Hematopoietic multipotent progenitor cell treated with erythropoietin and hydrocortisone succinate and interleukin-3 and kit ligand, for 4 days (in vitro differentiated cells): ENCODE data around the gene MBNL2.
"Not testable (repeated sequence)": the region's sequence is repeated elsewhere in the genome, so short reads cannot be mapped to it uniquely, and the experiment has no call there.

Experiments used
- DNase-seq: peaks from one replicate; pipeline ENCODE4 v3.0.0-alpha.2; 2015

Gene MBNL2

GRCh38 chr13:97221989-97222700 is at the start of gene MBNL2:
MBNL2 (plus strand) TSS chr13:97222333; CDS start chr13:97276236, 53,903 bp downstream.
- peak; percentile 96 for DNase-seq

DNA sequence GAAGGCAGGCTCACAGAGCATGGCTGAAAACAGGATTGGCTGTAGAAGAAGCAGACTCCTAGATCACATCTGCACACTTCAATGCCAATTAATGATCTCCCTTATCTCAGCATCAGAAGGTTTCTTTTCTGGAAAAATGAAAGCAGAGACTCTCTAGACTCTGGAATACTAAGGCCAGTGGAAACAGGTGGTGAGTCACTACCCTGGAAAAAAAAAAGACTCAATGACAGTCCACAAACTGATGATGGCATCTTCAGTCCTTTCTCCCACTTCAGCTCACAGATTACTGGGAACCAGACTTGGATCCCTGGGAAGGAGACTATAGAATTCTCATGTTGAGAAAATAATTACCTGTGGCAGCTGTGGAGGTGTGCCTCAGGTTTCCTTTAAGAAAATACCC is 47.5 kb upstream of the MBNL2 start:
- no peak for DNase-seq

GRCh38 chr13:97175041-97175440 is 47.1 kb upstream of the MBNL2 start:
- DNase-seq: no peak

- DNase-seq: no peak
These were observed 42.6 kb upstream of the MBNL2 start for GRCh38 chr13:97179501-97179900.

DNA sequence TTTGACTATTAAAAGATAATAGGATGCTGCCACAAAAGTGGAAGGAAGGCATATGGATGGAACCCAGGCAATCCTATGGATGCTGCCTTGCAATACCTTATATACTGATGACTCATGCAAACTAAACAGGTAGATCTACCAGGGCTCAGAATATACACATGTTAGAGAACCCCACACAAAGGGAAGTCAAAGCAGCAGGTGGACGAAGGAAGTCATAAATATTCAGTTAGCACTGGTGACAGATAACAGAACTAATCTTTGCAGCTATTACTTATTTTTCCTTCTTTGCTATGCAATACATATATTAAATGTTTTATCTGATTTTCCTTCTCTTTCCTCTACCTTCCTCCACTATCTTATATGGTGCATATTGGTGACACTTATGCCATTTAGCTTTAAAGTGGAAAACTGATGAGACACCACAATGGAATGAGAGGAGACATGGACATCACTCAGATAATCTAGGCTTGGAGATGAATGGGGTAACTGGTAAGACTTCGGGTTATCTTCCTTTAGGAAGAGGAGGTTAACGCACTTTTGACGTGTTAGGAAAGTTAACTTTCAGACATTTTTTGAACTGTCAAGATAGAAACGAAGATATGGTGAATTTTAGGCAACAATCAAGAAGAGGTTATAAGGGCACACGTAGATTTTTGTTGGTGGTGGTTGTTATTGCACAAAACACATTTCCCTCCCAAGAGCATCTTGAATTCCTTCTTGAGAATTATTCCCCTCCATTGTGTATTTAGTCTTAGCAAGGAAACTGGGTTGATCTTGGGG is 39.8 kb upstream of the MBNL2 start:
- no peak for DNase-seq

GRCh38 chr13:97185291-97185690 is 36.8 kb upstream of the MBNL2 start:
- DNase-seq: no peak

- no peak for DNase-seq
These were observed 36.4 kb upstream of the MBNL2 start for GRCh38 chr13:97185751-97186150.

DNA sequence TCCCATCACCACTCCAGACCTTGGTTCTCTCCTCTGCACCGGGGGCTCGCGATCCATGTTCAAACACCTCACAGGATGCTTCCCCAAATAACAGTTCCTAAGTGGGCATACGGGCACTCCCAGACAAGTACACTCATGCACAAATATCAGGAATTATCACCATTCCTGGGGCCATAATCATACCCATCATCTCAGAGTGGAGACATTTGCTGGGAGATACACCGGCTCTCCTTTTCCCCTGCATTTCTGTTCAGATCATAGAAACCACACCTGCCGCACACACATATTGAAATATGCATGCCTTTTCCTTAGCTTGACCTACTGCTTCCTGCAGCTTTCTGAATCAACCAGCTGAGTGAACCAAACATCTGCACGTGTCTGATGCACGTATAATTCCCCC is 33.9 kb upstream of the MBNL2 start:
- DNase-seq: no peak

GRCh38 chr13:97189928-97190327 is 32.2 kb upstream of the MBNL2 start:
- no peak for DNase-seq

DNA sequence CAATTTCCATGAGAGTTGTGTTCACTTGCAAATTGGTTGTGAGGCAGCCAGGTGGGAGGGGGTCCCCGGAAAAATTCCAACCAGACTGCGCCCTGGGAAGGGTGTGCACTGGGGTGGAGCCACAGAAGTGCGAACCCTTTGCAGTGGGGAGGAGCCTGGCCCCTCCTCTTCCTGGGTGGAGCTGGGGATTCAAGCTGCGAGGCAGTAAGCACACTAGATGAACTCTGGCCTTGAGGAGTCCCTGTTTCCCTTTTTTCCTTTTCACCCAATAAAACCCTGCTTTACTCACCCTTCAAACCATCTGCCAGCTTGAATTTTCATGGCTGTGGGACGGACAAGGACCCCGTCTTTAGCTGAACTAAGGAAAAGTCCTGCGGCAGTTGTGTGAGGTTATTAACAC is 31.0 kb upstream of the MBNL2 start:
- peak; percentile 17 for DNase-seq

- DNase-seq: peak; percentile 48
These were observed 30.5 kb upstream of the MBNL2 start for GRCh38 chr13:97191615-97192014.

- no peak for DNase-seq
These were observed 30.0 kb upstream of the MBNL2 start for GRCh38 chr13:97192166-97192565.

GRCh38 chr13:97193577-97193976 is 28.6 kb upstream of the MBNL2 start:
- DNase-seq: no peak

DNA sequence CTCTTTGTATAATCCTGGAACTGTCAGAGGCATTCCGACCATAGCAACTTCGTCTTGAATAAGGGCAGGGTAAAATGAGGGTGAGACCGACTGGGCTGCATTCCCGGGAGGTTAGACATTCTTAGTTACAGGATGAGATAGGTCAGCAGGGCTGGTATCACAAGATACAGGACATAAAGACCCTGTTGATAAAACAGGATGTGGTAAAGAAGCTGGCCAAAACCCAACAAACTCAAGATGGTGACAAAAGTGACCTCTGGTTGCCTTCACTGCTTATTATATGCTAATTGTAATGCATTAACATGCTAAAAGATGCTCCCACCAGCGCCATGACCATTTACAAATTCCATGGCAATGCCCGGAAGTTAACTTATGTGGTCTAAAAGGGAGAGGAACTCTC is 27.7 kb upstream of the MBNL2 start:
- peak; percentile 96 for DNase-seq

DNA sequence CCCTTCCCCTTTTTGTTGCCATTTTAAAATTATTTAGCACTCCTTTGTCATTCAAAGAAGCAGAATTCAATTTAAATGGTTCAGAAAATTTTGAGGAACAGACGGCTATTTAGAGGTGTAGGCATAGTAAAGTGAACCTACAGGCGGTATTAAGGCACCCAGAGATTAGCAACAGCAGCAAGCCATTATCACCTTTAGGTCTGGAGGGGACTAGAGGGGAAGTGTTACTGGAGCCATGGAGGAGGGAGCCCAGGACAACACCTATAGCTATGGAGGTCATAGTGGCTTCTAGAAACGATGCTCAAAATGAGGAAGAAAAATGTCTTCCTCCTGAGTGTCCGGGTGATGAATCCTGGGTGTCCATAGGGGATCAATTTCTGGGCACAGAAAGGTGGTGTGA is 25.8 kb upstream of the MBNL2 start:
- no peak for DNase-seq

DNA sequence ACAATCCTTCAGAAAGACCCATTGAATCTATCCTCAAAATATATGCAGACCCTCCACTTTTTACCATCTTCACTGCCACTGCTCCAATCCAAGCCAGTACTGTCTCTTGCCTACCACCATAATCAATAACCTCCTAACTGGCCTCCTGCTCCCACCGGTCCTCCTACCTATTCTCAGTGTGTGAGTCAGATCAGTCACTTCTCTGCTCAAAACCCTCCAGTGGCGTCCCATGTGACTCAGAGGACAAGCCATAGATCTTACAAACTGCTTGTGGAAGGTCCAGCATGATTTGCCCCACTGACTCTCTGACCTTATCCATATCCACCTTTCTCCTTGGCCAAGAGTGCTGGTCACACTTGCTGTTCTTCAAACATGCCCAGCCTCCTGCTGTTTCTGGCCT is 23.4 kb upstream of the MBNL2 start:
- no peak for DNase-seq

- no peak for DNase-seq
These were observed 22.7 kb upstream of the MBNL2 start for GRCh38 chr13:97199451-97199850.

DNA sequence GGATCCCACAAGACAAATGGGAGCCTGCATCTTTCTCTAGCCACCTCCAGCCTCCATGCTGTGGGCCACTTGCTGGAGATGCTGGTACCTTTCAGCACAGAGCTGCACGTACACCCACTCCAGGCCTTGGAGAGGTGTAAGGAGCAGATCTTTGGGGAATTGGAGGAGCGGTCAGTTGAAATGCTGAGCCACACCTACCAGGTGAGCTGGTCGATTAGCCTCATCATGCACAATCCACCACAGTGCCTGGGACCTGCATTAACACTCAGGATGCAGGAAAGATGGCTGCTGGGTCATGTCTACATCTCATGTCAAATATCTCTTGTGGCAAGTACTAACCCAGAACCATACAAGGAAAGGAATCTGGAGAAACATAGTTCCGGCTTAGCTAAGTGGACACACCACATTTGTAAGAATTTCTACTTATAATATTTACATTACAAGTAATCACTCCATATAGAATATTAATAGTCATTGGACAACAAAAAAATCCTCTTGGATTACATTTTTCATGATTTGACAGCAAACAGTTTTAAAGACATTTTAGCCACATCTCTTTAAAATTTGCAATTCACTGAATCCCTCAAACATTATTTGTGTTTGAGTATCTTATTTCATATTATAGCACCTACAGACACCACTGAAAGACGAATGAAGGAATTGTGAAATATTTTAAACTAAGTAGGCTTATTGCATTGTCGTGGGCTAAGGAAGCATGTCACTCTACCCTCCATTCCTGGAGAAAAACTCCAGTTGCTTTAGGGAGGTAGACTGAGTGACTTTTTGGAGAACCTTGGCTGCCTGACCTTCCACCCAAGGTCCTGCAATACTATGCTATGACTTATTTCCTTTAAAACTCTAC is 21.8 kb upstream of the MBNL2 start:
- DNase-seq: no peak

GRCh38 chr13:97202761-97203160 is 19.4 kb upstream of the MBNL2 start:
- peak; percentile 25 for DNase-seq

- DNase-seq: no peak
These were observed 16.7 kb upstream of the MBNL2 start for GRCh38 chr13:97205465-97205864.

GRCh38 chr13:97205982-97206381 is 16.2 kb upstream of the MBNL2 start:
- no peak for DNase-seq

DNA sequence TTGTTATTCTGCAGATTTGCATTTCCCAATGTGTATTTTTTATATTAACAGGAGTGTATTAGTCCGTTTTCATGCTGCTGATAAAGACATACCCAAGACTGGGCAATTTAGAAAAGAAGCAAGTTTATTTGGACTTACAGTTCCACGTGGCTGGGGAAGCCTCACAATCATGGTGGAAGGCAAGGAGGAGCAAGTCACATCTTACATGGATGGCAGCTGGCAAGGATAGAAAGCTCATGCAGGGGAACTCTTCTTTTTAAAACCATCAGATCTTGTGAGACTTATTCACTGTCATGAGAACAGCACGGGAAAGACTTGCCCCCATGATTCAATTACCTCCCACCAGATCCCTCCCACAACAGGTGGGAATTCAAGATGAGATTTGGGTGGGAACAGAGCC is 14.9 kb upstream of the MBNL2 start:
- not testable (repeated sequence) for DNase-seq

- DNase-seq: no peak
These were observed 10.8 kb upstream of the MBNL2 start for GRCh38 chr13:97211300-97211699.

DNA sequence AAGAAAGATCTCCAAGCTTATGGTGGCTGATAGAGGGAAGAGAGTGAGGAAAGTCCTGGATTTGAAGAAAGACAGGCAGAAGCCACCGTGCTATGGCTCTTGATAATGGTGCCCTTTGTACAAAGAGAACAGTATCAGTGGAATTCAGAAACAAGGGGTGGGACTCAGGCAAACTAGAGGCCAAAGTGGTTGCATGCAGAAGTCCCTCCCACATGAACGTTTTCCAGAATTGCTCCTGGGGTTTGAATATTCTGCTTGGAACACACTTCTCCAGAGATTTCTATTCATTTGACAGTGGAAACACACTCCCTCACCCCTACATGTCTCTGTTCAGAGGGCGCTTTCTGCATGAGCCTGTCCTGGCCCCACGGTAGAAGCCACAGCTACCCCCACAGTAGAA is 10.1 kb upstream of the MBNL2 start:
- no peak for DNase-seq
